CD4-positive, alpha-beta T cell treated with Interleukin-6 at 100 ng/mL for 8 hours (primary cell): ENCODE data around the gene CYP4V2.

ENCODE experiments used
- DNase-seq: peaks from one replicate; pipeline ENCODE4 v3.0.0-alpha.2; 2020; ENCODE audit warnings: mixed read lengths, low spot score

Gene CYP4V2

GRCh38 chr4:186191200-186192065, at the start of gene CYP4V2:
Gene CYP4V2 (plus strand): TSS chr4:186191567. CDS start chr4:186191824, 257 bp downstream.
- DNase-seq = peak; percentile 87

GRCh38 chr4:186144198-186144945, 47.0 kb upstream of the CYP4V2 start:
- DNase-seq = no peak

- DNase-seq = no peak
These were observed 46.3 kb upstream of the CYP4V2 start for GRCh38 chr4:186144946-186145569.

DNA sequence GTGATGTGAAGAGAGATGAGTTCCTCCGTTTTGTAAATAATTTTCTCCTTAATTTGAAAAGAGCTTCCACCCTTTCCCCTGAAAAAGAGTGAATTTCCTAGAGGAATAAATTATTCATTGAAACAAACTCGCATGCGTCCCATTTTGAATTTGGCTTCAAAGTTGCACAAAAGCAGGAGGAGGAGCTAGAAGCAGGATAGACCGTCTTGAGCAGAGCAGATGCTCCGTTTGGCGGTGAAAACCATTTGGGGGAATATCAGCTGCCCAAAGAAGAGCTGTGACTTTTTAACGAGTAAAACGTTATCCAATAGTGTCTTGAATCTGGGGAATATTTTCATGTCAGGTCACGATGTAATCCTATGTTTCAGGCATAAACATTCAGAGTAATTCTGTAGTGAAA, 44.9 kb upstream of the CYP4V2 start:
- no peak for DNase-seq

GRCh38 chr4:186148336-186148975, 42.9 kb upstream of the CYP4V2 start:
- no peak for DNase-seq

DNA sequence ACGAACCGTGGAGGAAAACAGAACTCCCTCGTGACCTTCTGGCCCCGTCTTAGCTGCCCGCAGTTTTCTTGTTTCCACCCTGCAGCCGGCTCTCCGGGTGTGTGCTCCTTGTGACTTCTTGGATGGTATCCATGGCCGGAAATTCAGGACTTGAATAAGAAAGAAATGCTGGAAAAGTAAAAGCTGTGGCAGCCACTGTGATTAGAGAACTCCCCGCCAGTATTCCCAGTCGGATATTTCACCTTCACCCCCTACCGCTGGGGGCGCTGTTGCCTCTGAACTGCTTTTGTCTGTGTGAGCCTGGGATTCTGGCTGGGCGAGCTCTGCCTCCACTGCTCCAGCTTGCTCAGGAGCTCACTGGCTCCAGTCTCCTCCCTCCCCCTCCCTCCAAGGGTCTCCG, 41.5 kb upstream of the CYP4V2 start:
- DNase-seq = no peak

DNA sequence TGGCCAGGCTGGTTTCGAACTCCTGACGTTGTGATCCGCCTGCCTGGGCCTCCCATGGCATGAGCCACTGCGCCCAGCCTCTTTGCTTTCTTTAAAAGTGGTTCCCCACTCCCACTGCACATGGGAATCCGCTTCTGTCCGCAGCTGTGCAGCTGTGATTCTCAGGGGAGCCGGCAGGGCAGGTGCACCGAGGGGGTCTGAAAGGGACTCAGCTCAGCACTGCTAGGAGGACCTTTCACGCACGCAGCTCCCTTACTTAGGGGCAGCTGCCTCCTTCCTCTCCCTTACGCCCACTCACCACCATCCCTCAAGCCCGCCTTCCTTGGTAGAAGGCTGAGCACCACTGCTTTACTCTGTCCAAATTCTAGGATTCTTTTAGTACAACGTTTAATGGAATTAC, 40.4 kb upstream of the CYP4V2 start:
- DNase-seq = no peak

GRCh38 chr4:186151499-186151898, 39.9 kb upstream of the CYP4V2 start:
- DNase-seq = no peak

GRCh38 chr4:186158021-186158813, 33.1 kb upstream of the CYP4V2 start:
- no peak for DNase-seq

DNA sequence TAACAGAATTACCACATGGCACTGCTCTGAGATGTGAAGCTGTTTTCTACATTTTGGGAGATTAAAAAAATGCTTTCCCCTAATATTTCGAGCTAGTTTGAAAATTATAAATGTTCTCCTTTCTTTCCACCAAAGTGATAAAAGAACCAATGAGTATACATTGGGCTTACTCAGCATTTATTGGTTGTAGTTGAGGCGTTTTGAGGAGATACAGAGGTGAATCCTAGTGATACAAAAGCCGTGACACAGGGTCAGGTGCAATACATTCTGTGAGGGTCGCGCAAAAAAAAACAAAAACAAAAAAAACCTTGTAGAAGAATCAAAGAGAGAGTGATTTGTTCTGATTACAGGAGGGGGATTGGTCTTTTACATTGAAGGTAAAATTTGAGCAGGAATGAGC, 32.4 kb upstream of the CYP4V2 start:
- DNase-seq = no peak

DNA sequence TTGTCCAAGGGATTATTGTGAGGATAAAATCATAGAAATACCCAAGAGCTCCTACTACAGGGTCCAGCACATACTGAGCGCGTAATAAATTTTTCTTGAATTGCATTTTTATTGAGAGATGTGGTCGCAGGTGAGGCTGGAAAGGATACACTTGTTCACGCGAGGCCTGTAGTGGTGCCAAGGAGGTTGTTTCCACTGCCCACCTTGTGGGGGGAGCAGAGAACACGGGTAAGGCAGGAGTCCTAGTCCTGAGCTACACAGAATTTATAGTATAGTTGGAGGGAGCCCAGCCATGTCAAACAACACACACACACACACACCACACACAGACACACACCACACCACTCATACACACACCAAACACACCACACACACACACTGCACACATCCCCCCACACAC, 31.8 kb upstream of the CYP4V2 start:
- DNase-seq = no peak

DNA sequence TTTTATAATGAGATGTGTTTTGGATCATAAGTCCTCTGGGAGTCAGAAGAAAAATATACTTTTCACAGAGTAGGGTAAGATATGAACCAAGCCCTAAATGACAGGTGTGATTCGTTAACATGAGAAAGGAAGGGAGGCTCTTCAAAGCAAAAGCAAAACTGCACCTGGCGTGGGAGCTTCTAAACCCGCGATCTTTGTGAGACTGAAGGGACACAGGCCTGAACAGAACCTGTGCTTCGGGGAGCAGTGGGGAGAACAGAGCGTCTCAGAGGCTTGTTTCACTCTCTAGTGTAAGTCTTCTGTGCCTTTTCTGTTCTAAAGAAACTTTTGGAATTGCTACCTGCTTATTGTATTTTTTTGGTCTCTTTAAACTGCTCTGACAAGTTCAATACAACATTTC, 30.2 kb upstream of the CYP4V2 start:
- no peak for DNase-seq

- DNase-seq = no peak
These were observed 24.4 kb upstream of the CYP4V2 start for GRCh38 chr4:186166852-186167512.

- DNase-seq = no peak
These were observed 23.8 kb upstream of the CYP4V2 start for GRCh38 chr4:186167605-186168004.

- DNase-seq = no peak
These were observed 22.6 kb upstream of the CYP4V2 start for GRCh38 chr4:186168750-186169149.

GRCh38 chr4:186169333-186169944, 21.9 kb upstream of the CYP4V2 start:
- DNase-seq = no peak

GRCh38 chr4:186169945-186170802, 21.2 kb upstream of the CYP4V2 start:
- DNase-seq = no peak

DNA sequence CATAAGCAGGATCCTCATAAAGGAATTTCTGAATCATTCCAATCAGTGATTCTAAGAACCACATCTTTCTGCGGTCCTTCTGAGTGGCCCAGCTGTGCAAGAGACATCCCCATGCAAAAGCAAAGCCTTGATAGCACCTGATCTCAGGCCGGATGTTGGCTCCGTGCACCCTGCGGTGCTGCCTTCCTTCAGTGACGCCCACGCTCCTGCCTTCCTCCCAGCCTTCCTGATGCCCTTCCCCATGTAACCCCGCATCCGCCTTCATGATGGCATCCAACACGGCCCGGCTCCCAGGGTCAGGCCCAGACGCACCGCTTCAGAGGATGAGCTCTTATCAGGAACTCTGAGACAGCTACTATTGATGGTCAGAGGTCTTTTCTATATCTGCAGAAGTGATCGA, 20.4 kb upstream of the CYP4V2 start:
- no peak for DNase-seq

DNA sequence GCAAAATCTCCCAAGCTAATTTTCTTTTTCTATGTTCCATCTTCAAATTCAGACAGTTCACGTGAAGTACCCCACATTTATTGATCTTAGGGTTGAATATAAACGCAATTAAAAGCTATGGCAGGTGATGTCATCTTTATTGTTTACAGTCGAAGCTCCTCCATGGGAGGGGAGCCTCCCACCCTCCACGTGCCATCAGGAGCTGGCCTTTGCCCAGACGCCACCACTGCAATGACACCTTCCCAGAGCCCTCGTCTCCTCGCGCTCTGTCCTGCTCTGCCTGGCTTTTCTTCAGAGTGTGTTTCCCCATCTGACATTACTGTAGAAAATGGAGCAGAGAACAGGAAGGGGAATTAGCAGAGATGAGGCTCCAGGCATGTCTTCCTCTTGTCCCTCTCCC, 18.8 kb upstream of the CYP4V2 start:
- no peak for DNase-seq

- no peak for DNase-seq
These were observed 3.3 kb upstream of the CYP4V2 start for GRCh38 chr4:186188107-186188506.
